PFSK-1 (cell line): ENCODE results near the gene KCND1.

Experiments
- FOXP2 ChIP-seq: optimal IDR thresholded peaks from 2 replicates; pipeline ENCODE3; 2011; ENCODE audit warnings: borderline replicate concordance, control low read depth, inconsistent platforms; ENCODE audit not compliant: insufficient read depth; ENCODE audit errors: extremely low read length, extremely low read depth
- POLR2AphosphoS5 ChIP-seq: IDR thresholded peaks from 2 replicates; pipeline ENCODE4 v1.6.1; 2012; ENCODE audit warnings: low read depth, mild to moderate bottlenecking, control low read depth, low read length, moderate library complexity
- REST ChIP-seq, 2 experiments: IDR thresholded peaks; 2 replicates each; pipeline versions ENCODE4 v1.6.1 to v1.8.0; 2011 to 2012; ENCODE audit warnings: low read depth in 2 of 2, low read length in 2 of 2, control low read depth in 1 of 2, inconsistent platforms in 1 of 2, mild to moderate bottlenecking in 1 of 2, moderate library complexity in 1 of 2; ENCODE audit not compliant: insufficient read depth in 1 of 2
- SIN3A ChIP-seq: IDR thresholded peaks from 2 replicates; pipeline ENCODE4 v1.6.1; 2012; ENCODE audit warnings: mild to moderate bottlenecking, low read length, moderate library complexity, borderline replicate concordance; ENCODE audit not compliant: insufficient read depth
- TAF1 ChIP-seq: IDR thresholded peaks from 2 replicates; pipeline ENCODE4 v1.6.1; 2012; ENCODE audit warnings: low read length, control low read depth, borderline replicate concordance; ENCODE audit not compliant: insufficient read depth

- TF ChIP-seq REST (IDR thresholded peaks at IDR 0.05; ENCODE audit: insufficient read depth in 1 of 2, low read depth in 2 of 2, low read length in 2 of 2) (no peak), POLR2AphosphoS5 (0 out of 2 replicates have a peak, but pooled peaks have one; percentile 57), FOXP2 (no peak), SIN3A (no peak), TAF1 (peak; percentile 46; the same call in 1 of the 2 replicates)
Observed at GRCh38 chrX:48957827-48958634, 13.6 kb downstream of the KCND1 start.
